SU-DHL-6 (cell line): ENCODE data around the gene TENM4.

ENCODE experiments used
- H2AFZ ChIP-seq: fragments of 200-600 bp; sonication (generic); 2 replicates; pipeline ENCODE4 v1.6.1; 2014; ENCODE audit warnings: low read depth, mild to moderate bottlenecking, moderate library complexity, mixed read lengths, antibody characterized with exemption, low read length; ENCODE audit not compliant: severe bottlenecking
- H3F3A ChIP-seq: fragments of 200-600 bp; shearing (Covaris generic); 2 replicates; pipeline ENCODE4 v1.6.0; 2016; ENCODE audit warnings: antibody characterized with exemption, mild to moderate bottlenecking; ENCODE audit not compliant: insufficient read depth
- H3K27ac ChIP-seq: fragments of 200-600 bp; sonication (generic); 2 replicates; pipeline ENCODE4 v1.5.1; 2016; ENCODE audit warnings: low read depth, mild to moderate bottlenecking, low read length, moderate library complexity, mixed read lengths
- H3K27me3 ChIP-seq: fragments of 200-600 bp; sonication (generic), shearing (Covaris generic); 2 replicates; pipeline ENCODE4 v1.6.0; 2014; ENCODE audit warnings: mild to moderate bottlenecking, low read length
- H3K36me3 ChIP-seq: fragments of 200-600 bp; sonication (generic); 2 replicates; pipeline ENCODE4 v1.6.1; 2014; ENCODE audit warnings: mild to moderate bottlenecking, low read length, mixed read lengths
- H3K4me2 ChIP-seq: fragments of 300-600, 200-600 bp; shearing (Covaris generic), sonication (generic); 2 replicates; pipeline ENCODE4 v1.6.0; 2014; ENCODE audit warnings: low read length, low read depth, mild to moderate bottlenecking; ENCODE audit not compliant: poor library complexity, severe bottlenecking
- H3K4me3 ChIP-seq: fragments of 200-600 bp; sonication (generic); 2 replicates; pipeline ENCODE4 v1.5.1; 2014; ENCODE audit warnings: antibody characterized with exemption, low read length, mild to moderate bottlenecking, mixed read lengths; ENCODE audit not compliant: insufficient read depth, poor library complexity, severe bottlenecking
- H3K79me2 ChIP-seq: fragments of 200-600 bp; sonication (generic); 2 replicates; pipeline ENCODE4 v1.6.1; 2014; ENCODE audit warnings: mild to moderate bottlenecking, low read length, moderate library complexity; ENCODE audit not compliant: insufficient read depth
- H3K9ac ChIP-seq: fragments of 200-600 bp; sonication (generic); 2 replicates; pipeline ENCODE4 v1.7.0; 2014; ENCODE audit warnings: mild to moderate bottlenecking, low read length
- H3K9me2 ChIP-seq: fragments of 200-600 bp; sonication (generic); replicated peaks from 2 replicates; pipeline ENCODE4 v1.6.1; 2014; ENCODE audit warnings: low read length; ENCODE audit not compliant: insufficient read depth
- H3K9me3 ChIP-seq: fragments of 200-600 bp; sonication (generic); 2 replicates; pipeline ENCODE4 v1.6.1; 2014; ENCODE audit warnings: low read length, mixed read lengths; ENCODE audit not compliant: insufficient read depth
- H4K20me1 ChIP-seq: fragments of 200-600 bp; sonication (generic); 2 replicates; pipeline ENCODE4 v1.6.1; 2014; ENCODE audit warnings: low read depth, mild to moderate bottlenecking, antibody characterized with exemption, low read length, moderate library complexity, mixed read lengths
- EZH2phosphoT487 ChIP-seq: fragments of 200-600 bp; sonication (generic), shearing (Covaris generic); conservative IDR thresholded peaks from 2 replicates; pipeline ENCODE4 v1.6.1; 2018; ENCODE audit warnings: mild to moderate bottlenecking, antibody characterized with exemption, low read length, moderate library complexity, mixed read lengths
- TF ChIP-seq, protein P1 (sequence below): fragments of 200-600 bp; sonication (generic); IDR thresholded peaks from one replicate; pipeline ENCODE4 v1.5.1; 2017; ENCODE audit warnings: antibody characterized with exemption, mild to moderate bottlenecking, low read length, moderate library complexity; ENCODE audit not compliant: insufficient read depth, poor library complexity, severe bottlenecking

Gene TENM4

GRCh38 chr11:79156031-79156430, 284.8 kb downstream of the TENM4 start:
- TF ChIP-seq, protein P1, sequence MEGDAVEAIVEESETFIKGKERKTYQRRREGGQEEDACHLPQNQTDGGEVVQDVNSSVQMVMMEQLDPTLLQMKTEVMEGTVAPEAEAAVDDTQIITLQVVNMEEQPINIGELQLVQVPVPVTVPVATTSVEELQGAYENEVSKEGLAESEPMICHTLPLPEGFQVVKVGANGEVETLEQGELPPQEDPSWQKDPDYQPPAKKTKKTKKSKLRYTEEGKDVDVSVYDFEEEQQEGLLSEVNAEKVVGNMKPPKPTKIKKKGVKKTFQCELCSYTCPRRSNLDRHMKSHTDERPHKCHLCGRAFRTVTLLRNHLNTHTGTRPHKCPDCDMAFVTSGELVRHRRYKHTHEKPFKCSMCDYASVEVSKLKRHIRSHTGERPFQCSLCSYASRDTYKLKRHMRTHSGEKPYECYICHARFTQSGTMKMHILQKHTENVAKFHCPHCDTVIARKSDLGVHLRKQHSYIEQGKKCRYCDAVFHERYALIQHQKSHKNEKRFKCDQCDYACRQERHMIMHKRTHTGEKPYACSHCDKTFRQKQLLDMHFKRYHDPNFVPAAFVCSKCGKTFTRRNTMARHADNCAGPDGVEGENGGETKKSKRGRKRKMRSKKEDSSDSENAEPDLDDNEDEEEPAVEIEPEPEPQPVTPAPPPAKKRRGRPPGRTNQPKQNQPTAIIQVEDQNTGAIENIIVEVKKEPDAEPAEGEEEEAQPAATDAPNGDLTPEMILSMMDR = no peak
- TF ChIP-seq EZH2phosphoT487 = no peak
- Histone ChIP-seq H3K4me3 (no peak overlapping the region), H2AFZ (no peak overlapping the region), H4K20me1 (no peaks in the 10 kb centered on the region), H3F3A (no peaks in the 10 kb centered on the region), H3K4me2 (no peak overlapping the region), H3K9me2 (no peaks in the 10 kb centered on the region), H3K9ac (no peak overlapping the region), H3K36me3 (no peaks in the 10 kb centered on the region), H3K27ac (no peak overlapping the region), H3K9me3 (no peaks in the 10 kb centered on the region), H3K79me2 (no peaks in the 10 kb centered on the region), H3K27me3 (no peaks in the 10 kb centered on the region)

- H3K79me2 ChIP-seq = no peaks in the 10 kb centered on the region
- no peak overlapping the region for H2AFZ ChIP-seq
- no peaks in the 10 kb centered on the region for H3K9me2 ChIP-seq
- H3K4me3 ChIP-seq = no peak overlapping the region
- H3K9ac ChIP-seq = no peak overlapping the region
- H4K20me1 ChIP-seq = no peaks in the 10 kb centered on the region
- TF ChIP-seq, protein P1 = no peak
- H3K27ac ChIP-seq = no peak overlapping the region
- H3F3A ChIP-seq = no peaks in the 10 kb centered on the region
- H3K9me3 ChIP-seq = no peaks in the 10 kb centered on the region
- no peaks in the 10 kb centered on the region for H3K36me3 ChIP-seq
- H3K27me3 ChIP-seq = no peaks in the 10 kb centered on the region
- H3K4me2 ChIP-seq = no peak overlapping the region
Measured at GRCh38 chr11:79155237-79155636, 285.6 kb downstream of the TENM4 start.

GRCh38 chr11:79152511-79152910, 288.3 kb downstream of the TENM4 start:
- Histone ChIP-seq H3K27me3 (no peaks in the 10 kb centered on the region), H3K9me2 (no peaks in the 10 kb centered on the region), H3K4me2 (no peak overlapping the region), H3K79me2 (no peaks in the 10 kb centered on the region), H3K27ac (no peak overlapping the region), H3K9me3 (no peaks in the 10 kb centered on the region), H2AFZ (no peak overlapping the region), H4K20me1 (no peaks in the 10 kb centered on the region), H3K36me3 (no peaks in the 10 kb centered on the region), H3K4me3 (no peak overlapping the region), H3F3A (no peaks in the 10 kb centered on the region), H3K9ac (no peak overlapping the region)
- TF ChIP-seq, protein P1 = no peak
- TF ChIP-seq EZH2phosphoT487 = no peak

DNA sequence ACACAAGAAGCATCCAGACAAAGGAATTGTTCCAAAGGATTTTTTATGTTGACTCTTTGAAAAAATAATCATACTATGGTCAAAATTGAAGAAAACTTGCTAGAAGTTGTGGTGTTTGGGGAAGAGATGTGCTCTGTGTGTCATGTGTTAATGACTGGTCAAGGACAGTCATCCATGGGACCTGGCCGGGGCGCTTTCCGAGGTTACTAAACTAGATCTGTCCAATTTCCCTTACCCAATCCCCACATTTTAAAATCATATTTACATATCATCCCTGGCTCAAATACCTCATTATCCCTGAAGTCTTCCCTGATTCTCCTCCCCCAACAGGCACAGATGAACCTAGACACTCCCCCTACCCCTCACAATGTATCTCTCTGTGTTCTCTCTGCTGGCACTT, 289.4 kb downstream of the TENM4 start:
- no peak overlapping the region for H2AFZ ChIP-seq
- no peaks in the 10 kb centered on the region for H3K36me3 ChIP-seq
- H3K79me2 ChIP-seq = no peaks in the 10 kb centered on the region
- no peaks in the 10 kb centered on the region for H3K9me2 ChIP-seq
- no peaks in the 10 kb centered on the region for H3K27me3 ChIP-seq
- no peak overlapping the region for H3K4me2 ChIP-seq
- TF ChIP-seq, protein P1 = no peak
- no peak for TF ChIP-seq EZH2phosphoT487
- no peak overlapping the region for H3K4me3 ChIP-seq
- no peak overlapping the region for H3K9ac ChIP-seq
- no peak overlapping the region for H3K27ac ChIP-seq
- no peaks in the 10 kb centered on the region for H3K9me3 ChIP-seq
- H3F3A ChIP-seq = no peaks in the 10 kb centered on the region
- H4K20me1 ChIP-seq = no peaks in the 10 kb centered on the region
